ENCODE measurements around the gene BARX1.

GRCh38 chr9:93950619-93951601 lies 4.2 kb downstream of the BARX1 start:
- TF ChIP-seq CTCF (IDR thresholded peaks at IDR 0.05) (no peak), POLR2A (IDR thresholded peaks at IDR 0.05) (no peak)
